NT2/D1 (cell line): ENCODE results near the gene FHOD3.

Source experiments
- SUZ12 ChIP-seq: IDR thresholded peaks from 2 replicates; pipeline ENCODE4 v1.6.1; 2011; ENCODE audit not compliant: insufficient read length, insufficient read depth; ENCODE audit errors: extremely low read depth
- YY1 ChIP-seq: IDR thresholded peaks from 2 replicates; pipeline ENCODE4 v1.6.1; 2011; ENCODE audit not compliant: insufficient read length, insufficient read depth

GRCh38 chr18:36299015-36299414, 1.5 kb downstream of the FHOD3 start:
- TF ChIP-seq YY1 (no peak), SUZ12 (no peak)
